Measurements from ENCODE around the gene DICER1. TPM values are rescaled to one million over a fixed set of nuclear protein-coding genes. Genes with fewer than 3 reads are reported as not detected.

The DICER1 gene
- total RNA-seq, 1 experiment from 2014 or later, result 62.0 TPM

DNA sequence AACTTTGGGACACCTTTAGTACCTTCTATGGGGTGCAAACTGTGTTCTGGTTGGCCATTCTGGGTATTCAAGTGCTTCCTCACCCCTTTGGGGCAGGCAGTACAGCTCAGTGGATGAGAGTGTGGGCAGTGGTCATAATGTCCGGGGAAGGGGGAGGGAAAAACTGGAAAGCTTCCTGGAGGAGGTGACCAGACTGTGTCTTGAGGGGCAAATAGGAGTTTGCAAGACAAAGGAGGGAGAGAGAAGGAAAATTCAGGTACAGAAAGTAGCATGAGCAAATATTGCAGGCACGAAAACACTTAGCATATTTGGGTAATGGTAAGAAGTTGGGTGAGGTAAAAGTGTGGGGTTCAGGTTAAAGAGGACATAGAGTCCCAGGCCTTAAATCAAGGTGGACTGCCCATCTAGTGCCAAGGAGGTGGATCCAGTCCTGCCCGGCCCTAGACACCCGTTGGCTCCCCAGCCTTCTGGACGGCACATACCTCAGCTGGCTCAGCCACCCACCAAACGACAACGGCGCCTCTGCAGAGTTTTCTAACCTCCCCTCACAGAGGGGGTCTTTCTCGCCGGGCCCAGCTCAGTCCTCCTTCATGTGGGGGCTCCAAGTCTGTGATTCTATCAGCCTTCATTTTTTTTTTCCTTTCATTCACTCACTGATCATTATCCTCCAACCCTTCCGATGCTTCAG lies 86.4 kb downstream of the DICER1 start:
- Mint-ChIP-seq H3K27me3 (ENCODE audit: low read depth) (no peaks in the 10 kb centered on the region), H3K4me3 (no peak overlapping the region), H3K9me3 (no peaks in the 10 kb centered on the region), H3K27ac (no peak overlapping the region), H3K4me1 (0 out of 2 replicates have a peak, but pooled peaks cover 3% of the 10 kb centered on the region), H3K36me3 (no peaks in the 10 kb centered on the region)
- no peak for TF ChIP-seq NFATC4 (CRISPR knock-in tag; IDR thresholded peaks at IDR 0.05)
- ATAC-seq (no peak), DNase-seq (ENCODE audit: low spot score) (no peak)
- CTCF ChIA-PET, result no interaction called here
- POLR2A ChIA-PET, result no interaction called here

DNA sequence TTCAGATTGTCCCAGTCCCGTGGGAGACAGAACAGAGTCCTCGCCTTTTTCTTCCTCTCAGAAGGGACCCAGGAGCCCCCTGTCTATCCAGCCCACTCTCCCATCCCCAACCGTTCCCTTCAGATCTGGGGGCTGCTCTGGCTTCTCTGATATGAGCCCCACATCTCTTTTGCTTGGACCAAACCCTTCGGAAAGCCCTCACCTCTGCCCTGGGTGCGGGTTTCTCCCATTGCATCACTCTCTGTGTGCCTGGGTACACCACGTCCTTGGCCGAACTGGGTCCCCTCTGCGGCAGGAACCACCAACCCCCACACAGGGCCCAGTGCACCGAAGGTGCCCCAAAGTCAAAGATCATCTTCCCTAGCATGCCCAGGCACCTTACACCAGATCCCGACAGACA lies 87.8 kb downstream of the DICER1 start:
- no peak for TF ChIP-seq SMAD3 (CRISPR knock-in tag; IDR thresholded peaks at IDR 0.05; ENCODE audit: borderline replicate concordance)
- TF ChIP-seq, protein P1, sequence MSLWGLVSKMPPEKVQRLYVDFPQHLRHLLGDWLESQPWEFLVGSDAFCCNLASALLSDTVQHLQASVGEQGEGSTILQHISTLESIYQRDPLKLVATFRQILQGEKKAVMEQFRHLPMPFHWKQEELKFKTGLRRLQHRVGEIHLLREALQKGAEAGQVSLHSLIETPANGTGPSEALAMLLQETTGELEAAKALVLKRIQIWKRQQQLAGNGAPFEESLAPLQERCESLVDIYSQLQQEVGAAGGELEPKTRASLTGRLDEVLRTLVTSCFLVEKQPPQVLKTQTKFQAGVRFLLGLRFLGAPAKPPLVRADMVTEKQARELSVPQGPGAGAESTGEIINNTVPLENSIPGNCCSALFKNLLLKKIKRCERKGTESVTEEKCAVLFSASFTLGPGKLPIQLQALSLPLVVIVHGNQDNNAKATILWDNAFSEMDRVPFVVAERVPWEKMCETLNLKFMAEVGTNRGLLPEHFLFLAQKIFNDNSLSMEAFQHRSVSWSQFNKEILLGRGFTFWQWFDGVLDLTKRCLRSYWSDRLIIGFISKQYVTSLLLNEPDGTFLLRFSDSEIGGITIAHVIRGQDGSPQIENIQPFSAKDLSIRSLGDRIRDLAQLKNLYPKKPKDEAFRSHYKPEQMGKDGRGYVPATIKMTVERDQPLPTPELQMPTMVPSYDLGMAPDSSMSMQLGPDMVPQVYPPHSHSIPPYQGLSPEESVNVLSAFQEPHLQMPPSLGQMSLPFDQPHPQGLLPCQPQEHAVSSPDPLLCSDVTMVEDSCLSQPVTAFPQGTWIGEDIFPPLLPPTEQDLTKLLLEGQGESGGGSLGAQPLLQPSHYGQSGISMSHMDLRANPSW (CRISPR knock-in tag; conservative IDR thresholded peaks at IDR 0.05; ENCODE audit: low read depth), result no peak
- TF ChIP-seq ATF1 (CRISPR knock-in tag; IDR thresholded peaks at IDR 0.05), result no peak
- TF ChIP-seq ESRRA (CRISPR knock-in tag; IDR thresholded peaks at IDR 0.05; ENCODE audit: borderline replicate concordance), result no peak
- no peak for TF ChIP-seq SOX15 (CRISPR knock-in tag; IDR thresholded peaks at IDR 0.05)
- TF ChIP-seq, protein P2, sequence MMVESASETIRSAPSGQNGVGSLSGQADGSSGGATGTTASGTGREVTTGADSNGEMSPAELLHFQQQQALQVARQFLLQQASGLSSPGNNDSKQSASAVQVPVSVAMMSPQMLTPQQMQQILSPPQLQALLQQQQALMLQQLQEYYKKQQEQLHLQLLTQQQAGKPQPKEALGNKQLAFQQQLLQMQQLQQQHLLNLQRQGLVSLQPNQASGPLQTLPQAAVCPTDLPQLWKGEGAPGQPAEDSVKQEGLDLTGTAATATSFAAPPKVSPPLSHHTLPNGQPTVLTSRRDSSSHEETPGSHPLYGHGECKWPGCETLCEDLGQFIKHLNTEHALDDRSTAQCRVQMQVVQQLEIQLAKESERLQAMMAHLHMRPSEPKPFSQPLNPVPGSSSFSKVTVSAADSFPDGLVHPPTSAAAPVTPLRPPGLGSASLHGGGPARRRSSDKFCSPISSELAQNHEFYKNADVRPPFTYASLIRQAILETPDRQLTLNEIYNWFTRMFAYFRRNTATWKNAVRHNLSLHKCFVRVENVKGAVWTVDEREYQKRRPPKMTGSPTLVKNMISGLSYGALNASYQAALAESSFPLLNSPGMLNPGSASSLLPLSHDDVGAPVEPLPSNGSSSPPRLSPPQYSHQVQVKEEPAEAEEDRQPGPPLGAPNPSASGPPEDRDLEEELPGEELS (CRISPR knock-in tag; IDR thresholded peaks at IDR 0.05), result no peak
- no peak for TF ChIP-seq GTF2I (CRISPR knock-in tag; conservative IDR thresholded peaks at IDR 0.05)
- no peak for TF ChIP-seq CREB1 (CRISPR knock-in tag; IDR thresholded peaks at IDR 0.05)
- no peak for TF ChIP-seq NR2C2 (CRISPR knock-in tag; IDR thresholded peaks at IDR 0.05)
- TF ChIP-seq FOXK1 (CRISPR knock-in tag; IDR thresholded peaks at IDR 0.05), result no peak
- TF ChIP-seq, protein P3, sequence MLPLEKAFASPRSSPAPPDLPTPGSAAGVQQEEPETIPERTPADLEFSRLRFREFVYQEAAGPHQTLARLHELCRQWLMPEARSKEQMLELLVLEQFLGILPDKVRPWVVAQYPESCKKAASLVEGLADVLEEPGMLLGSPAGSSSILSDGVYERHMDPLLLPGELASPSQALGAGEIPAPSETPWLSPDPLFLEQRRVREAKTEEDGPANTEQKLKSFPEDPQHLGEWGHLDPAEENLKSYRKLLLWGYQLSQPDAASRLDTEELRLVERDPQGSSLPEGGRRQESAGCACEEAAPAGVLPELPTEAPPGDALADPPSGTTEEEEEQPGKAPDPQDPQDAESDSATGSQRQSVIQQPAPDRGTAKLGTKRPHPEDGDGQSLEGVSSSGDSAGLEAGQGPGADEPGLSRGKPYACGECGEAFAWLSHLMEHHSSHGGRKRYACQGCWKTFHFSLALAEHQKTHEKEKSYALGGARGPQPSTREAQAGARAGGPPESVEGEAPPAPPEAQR (CRISPR knock-in tag; IDR thresholded peaks at IDR 0.05), result no peak
- TF ChIP-seq, protein P4, sequence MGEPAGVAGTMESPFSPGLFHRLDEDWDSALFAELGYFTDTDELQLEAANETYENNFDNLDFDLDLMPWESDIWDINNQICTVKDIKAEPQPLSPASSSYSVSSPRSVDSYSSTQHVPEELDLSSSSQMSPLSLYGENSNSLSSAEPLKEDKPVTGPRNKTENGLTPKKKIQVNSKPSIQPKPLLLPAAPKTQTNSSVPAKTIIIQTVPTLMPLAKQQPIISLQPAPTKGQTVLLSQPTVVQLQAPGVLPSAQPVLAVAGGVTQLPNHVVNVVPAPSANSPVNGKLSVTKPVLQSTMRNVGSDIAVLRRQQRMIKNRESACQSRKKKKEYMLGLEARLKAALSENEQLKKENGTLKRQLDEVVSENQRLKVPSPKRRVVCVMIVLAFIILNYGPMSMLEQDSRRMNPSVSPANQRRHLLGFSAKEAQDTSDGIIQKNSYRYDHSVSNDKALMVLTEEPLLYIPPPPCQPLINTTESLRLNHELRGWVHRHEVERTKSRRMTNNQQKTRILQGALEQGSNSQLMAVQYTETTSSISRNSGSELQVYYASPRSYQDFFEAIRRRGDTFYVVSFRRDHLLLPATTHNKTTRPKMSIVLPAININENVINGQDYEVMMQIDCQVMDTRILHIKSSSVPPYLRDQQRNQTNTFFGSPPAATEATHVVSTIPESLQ (CRISPR knock-in tag; IDR thresholded peaks at IDR 0.05), result no peak
- TF ChIP-seq JAZF1 (CRISPR knock-in tag; IDR thresholded peaks at IDR 0.05), result no peak
- TF ChIP-seq, protein P5, sequence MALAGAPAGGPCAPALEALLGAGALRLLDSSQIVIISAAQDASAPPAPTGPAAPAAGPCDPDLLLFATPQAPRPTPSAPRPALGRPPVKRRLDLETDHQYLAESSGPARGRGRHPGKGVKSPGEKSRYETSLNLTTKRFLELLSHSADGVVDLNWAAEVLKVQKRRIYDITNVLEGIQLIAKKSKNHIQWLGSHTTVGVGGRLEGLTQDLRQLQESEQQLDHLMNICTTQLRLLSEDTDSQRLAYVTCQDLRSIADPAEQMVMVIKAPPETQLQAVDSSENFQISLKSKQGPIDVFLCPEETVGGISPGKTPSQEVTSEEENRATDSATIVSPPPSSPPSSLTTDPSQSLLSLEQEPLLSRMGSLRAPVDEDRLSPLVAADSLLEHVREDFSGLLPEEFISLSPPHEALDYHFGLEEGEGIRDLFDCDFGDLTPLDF (CRISPR knock-in tag; IDR thresholded peaks at IDR 0.05), result no peak
- no peak for TF ChIP-seq ZNF317 (CRISPR knock-in tag; IDR thresholded peaks at IDR 0.05; ENCODE audit: borderline replicate concordance, low read depth)
- POLR2A ChIA-PET, result no interaction called here
- CTCF ChIA-PET, result interaction anchor here (0.7 kb wide), 1 partner anchor 292 kb away, joined by 3 read pairs; no protein-coding TSS in a partner anchor
- Mint-ChIP-seq H3K9me3 (no peaks in the 10 kb centered on the region), H3K4me1 (0 out of 2 replicates have a peak, but pooled peaks cover 3% of the 10 kb centered on the region), H3K4me3 (no peak overlapping the region), H3K27ac (no peak overlapping the region), H3K27me3 (ENCODE audit: low read depth) (no peaks in the 10 kb centered on the region), H3K36me3 (no peaks in the 10 kb centered on the region)
- DNase-seq (ENCODE audit: low spot score) (no peak), ATAC-seq (no peak)
